Measurements from ENCODE around the gene DIABLO.

DIABLO gene

DNA sequence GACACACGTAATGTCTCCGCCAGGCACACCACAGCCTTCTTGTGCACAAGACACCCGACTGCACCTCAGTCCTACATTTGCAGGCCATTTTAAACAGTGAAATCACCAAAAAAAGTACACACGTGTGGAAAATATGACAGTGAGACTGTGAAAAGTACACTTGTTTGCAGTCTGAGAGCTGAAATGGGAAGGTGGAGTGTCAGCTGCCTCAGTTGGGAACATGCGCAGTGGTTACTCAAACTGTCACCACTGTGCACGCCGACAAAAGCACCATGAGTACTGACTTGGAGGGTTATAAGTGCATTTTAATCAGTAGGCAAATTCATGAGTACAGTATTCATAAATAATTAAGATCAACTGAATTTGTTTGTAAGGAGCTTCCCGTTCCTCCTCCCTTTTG lies 24.7 kb upstream of the DIABLO start:
- Histone ChIP-seq H3K4me3 (ENCODE audit: low read depth, low read length) (no peak overlapping the region), H3K9me3 (ENCODE audit: severe bottlenecking) (no peaks in the 10 kb centered on the region), H3K27me3 (ENCODE audit: insufficient read depth, low read depth, severe bottlenecking) (no peaks in the 10 kb centered on the region), H3K36me3 (peaks cover 7% of the 10 kb centered on the region), H3K27ac (no peak overlapping the region)
- TF ChIP-seq CTCF (IDR thresholded peaks at IDR 0.05; ENCODE audit: low read depth, low read length), result no peak
- DNase-seq, result no peak

DNA sequence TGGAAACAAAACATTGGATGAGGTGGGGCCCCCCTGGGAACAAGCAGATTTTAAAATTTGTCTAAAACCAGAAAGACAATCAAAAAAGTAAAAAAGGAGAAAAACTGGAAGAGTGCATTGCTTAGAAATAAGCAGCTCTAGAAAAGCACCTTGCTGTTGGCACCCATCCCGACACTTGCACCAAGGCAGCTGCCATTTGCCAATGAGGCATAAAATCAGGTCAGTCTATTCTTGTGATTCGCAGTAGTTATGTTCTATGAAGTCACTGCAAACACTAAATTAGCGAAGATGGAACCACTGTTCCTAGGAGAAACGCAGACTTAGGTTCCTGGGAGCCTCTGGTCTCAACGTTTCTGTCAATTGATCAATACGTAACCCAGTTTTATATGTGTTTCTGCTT lies 24.2 kb upstream of the DIABLO start:
- no peaks in the 10 kb centered on the region for H3K27me3 ChIP-seq (ENCODE audit: insufficient read depth, low read depth, severe bottlenecking)
- H3K9me3 ChIP-seq (ENCODE audit: severe bottlenecking), result no peaks in the 10 kb centered on the region
- no peak for TF ChIP-seq CTCF (IDR thresholded peaks at IDR 0.05; ENCODE audit: low read depth, low read length)
- no peak overlapping the region for H3K4me3 ChIP-seq (ENCODE audit: low read depth, low read length)
- peaks cover 7% of the 10 kb centered on the region for H3K36me3 ChIP-seq
- DNase-seq, result no peak
- H3K27ac ChIP-seq, result no peak overlapping the region

DNA sequence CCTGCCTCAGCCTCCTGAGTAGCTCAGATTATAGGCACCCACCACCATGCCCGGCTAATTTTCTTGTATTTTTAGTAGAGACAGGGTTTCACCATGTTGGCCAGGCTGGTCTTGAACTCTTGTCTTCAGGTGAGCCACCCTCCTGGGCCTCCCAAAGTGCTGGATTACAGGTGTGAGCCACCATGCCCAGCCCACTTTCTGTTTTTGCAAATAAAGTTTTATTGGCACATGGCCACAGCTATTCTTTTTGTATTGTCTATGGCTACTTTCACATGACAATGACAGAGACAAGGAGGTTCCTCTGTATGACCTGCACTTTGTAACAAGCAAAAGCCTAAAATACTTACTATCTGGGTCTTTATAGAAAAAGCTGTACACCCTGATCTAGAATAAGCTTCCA lies 19.7 kb upstream of the DIABLO start:
- Histone ChIP-seq H3K4me3 (ENCODE audit: low read depth, low read length) (no peak overlapping the region), H3K36me3 (peaks cover 7% of the 10 kb centered on the region), H3K27me3 (ENCODE audit: insufficient read depth, low read depth, severe bottlenecking) (no peaks in the 10 kb centered on the region), H3K9me3 (ENCODE audit: severe bottlenecking) (no peaks in the 10 kb centered on the region), H3K27ac (no peak overlapping the region)
- no peak for DNase-seq
- TF ChIP-seq CTCF (IDR thresholded peaks at IDR 0.05; ENCODE audit: low read depth, low read length), result no peak

- TF ChIP-seq CTCF (IDR thresholded peaks at IDR 0.05; ENCODE audit: low read depth, low read length), result no peak
- no peak overlapping the region for H3K4me3 ChIP-seq (ENCODE audit: low read depth, low read length)
- no peak for DNase-seq
Observed at GRCh38 chr12:122244565-122245371, 18.9 kb upstream of the DIABLO start.

DNA sequence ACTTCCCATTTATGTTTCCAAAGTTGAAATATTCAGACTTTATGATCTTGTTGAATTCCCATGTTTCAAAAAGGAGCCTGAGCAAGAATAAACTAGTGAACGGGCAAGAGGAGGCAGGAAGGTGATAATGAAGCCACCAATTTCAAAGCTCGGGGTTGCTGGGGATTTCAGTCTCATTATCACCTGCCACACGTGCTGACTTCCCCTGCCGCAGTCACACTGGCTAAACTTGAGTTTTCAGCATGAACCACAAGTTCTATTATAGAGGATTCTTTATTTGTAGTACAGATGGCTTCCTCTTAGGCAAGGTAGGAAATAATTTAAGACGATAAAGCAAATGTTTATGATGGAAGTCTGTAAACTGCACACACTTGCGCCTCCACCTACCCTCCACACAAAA lies 18.1 kb upstream of the DIABLO start:
- Histone ChIP-seq H3K27me3 (ENCODE audit: insufficient read depth, low read depth, severe bottlenecking) (no peaks in the 10 kb centered on the region), H3K4me3 (ENCODE audit: low read depth, low read length) (no peak overlapping the region), H3K27ac (no peak overlapping the region), H3K9me3 (ENCODE audit: severe bottlenecking) (no peaks in the 10 kb centered on the region), H3K36me3 (no peaks in the 10 kb centered on the region)
- no peak for TF ChIP-seq CTCF (IDR thresholded peaks at IDR 0.05; ENCODE audit: low read depth, low read length)
- no peak for DNase-seq

More at GRCh38 chr12:122244565-122245371, 18.9 kb upstream of the DIABLO start:
- H3K27ac ChIP-seq, result no peak overlapping the region
- peaks cover 6% of the 10 kb centered on the region for H3K36me3 ChIP-seq
- no peaks in the 10 kb centered on the region for H3K27me3 ChIP-seq (ENCODE audit: insufficient read depth, low read depth, severe bottlenecking)
- no peaks in the 10 kb centered on the region for H3K9me3 ChIP-seq (ENCODE audit: severe bottlenecking)

DNA sequence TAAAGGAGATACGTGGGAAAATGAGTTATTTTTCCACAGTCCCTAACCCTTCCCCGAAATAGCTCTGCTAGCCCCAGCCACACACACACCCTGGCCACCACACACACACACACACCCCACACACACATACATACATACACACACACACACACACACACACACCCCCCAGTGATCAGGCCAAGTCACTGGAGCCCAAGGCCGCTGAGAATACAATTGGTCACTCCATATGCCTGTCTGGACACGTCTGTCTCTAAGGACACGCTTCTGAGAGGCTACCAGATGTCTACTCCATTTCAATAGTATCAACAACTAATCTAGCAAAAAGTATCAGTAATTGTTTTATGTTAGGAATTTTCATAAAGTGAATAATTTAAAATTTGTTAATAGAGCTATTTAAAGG lies 13.0 kb upstream of the DIABLO start:
- no peak overlapping the region for H3K27ac ChIP-seq
- H3K36me3 ChIP-seq, result peaks cover 15% of the 10 kb centered on the region
- H3K4me3 ChIP-seq (ENCODE audit: low read depth, low read length), result no peak overlapping the region
- H3K27me3 ChIP-seq (ENCODE audit: insufficient read depth, low read depth, severe bottlenecking), result no peaks in the 10 kb centered on the region
- no peak for TF ChIP-seq CTCF (IDR thresholded peaks at IDR 0.05; ENCODE audit: low read depth, low read length)
- H3K9me3 ChIP-seq (ENCODE audit: severe bottlenecking), result no peaks in the 10 kb centered on the region
- peak; percentile 41 for DNase-seq
